Measurements from ENCODE around the gene CPNE5. TPM values are rescaled to one million over a fixed set of nuclear protein-coding genes. Genes with fewer than 3 reads are reported as not detected.

The CPNE5 gene
- total and polyA plus RNA-seq, 2 of the 4 experiments (the other 2 are of a cell fraction) = 0.07 TPM; not detected in 1

- 78% methylated on average over 6 of the region's 14 CpGs; no CpG with 5 or more reads in 1 of the 2 experiments for WGBS, 2 experiments (ENCODE audit: extremely low coverage in 2 of 2, insufficient read length in 1 of 2)
- intact Hi-C loops (cut with micrococcal nuclease) = no loop called here
Observed at GRCh38 chr6:36821581-36822335, 17.5 kb downstream of the CPNE5 start.

More at GRCh38 chr6:36821581-36822335, 17.5 kb downstream of the CPNE5 start:
- Histone ChIP-seq H3K4ac (ENCODE audit: low read depth, low read length) (no peak overlapping the region), H3K4me1 (ENCODE audit: control insufficient read depth, insufficient read depth, low read length) (peaks cover 5% of the 10 kb centered on the region), H2BK20ac (ENCODE audit: low read depth, low read length) (no peak overlapping the region), H3K27ac (ENCODE audit: insufficient read depth, low read length) (no peak overlapping the region), H3K9me3 (ENCODE audit: control insufficient read depth, insufficient read depth, low read length) (no peaks in the 10 kb centered on the region), H2AFZ (replicated peaks; ENCODE audit: low read length, poor library complexity) (peak overlapping the region; percentile 43), H3K14ac (replicated peaks; ENCODE audit: low read depth, low read length) (0 out of 2 replicates have a peak overlapping the region, but pooled peaks have one; percentile 45), H4K5ac (ENCODE audit: low read depth, low read length) (no peak overlapping the region), H4K8ac (ENCODE audit: low read depth in 2 of 2, low read length in 2 of 2) (no peak overlapping the region), H2BK120ac (ENCODE audit: low read depth, low read length) (no peak overlapping the region), H3K9ac (ENCODE audit: low read depth, low read length) (no peak overlapping the region), H3K79me1 (ENCODE audit: low read depth in 1 of 2, low read length in 2 of 2) (no peaks in the 10 kb centered on the region), H3K18ac (ENCODE audit: low read depth, low read length) (no peak overlapping the region), H4K20me1 (ENCODE audit: insufficient read depth, low read length) (no peaks in the 10 kb centered on the region), H2BK5ac (ENCODE audit: low read depth, low read length, poor library complexity, severe bottlenecking) (no peak overlapping the region), H3K4me3 (ENCODE audit: insufficient read depth, low read depth, low read length) (no peak overlapping the region), H3K23ac (ENCODE audit: low read depth, low read length) (no peak overlapping the region), H3K27me3 (ENCODE audit: control insufficient read depth, insufficient read depth, low read length) (peaks cover 3% of the 10 kb centered on the region; the same call in 1 of the 2 replicates), H4K91ac (ENCODE audit: insufficient read depth, low read depth, low read length) (no peak overlapping the region), H2BK15ac (ENCODE audit: low read depth, low read length) (no peak overlapping the region; the same call in 2 of the 3 replicates), H2AK5ac (ENCODE audit: low read depth, low read length) (peak overlapping the region; percentile 46), H3K9me1 (ENCODE audit: insufficient read depth, low read length) (peaks cover 5% of the 10 kb centered on the region; the same call in 1 of the 2 replicates), H2AK9ac (replicated peaks; ENCODE audit: low read depth, low read length, poor library complexity) (peak overlapping the region; percentile 39), H3K56ac (ENCODE audit: extremely low read depth, insufficient read depth, low read length) (no peak overlapping the region), H3K36me3 (ENCODE audit: control insufficient read depth, insufficient read depth, low read length) (no peaks in the 10 kb centered on the region), H3K4me2 (ENCODE audit: low read depth, low read length) (no peak overlapping the region)
- ChIA-PET CTCF (no interaction called here), POLR2A (ENCODE audit: unreplicated experiment) (no interaction called here)
- TF ChIP-seq POLR2A (IDR thresholded peaks at IDR 0.05; ENCODE audit: low read depth, low read length) (no peak), SMC3 (IDR thresholded peaks at IDR 0.05; ENCODE audit: low read depth, low read length) (no peak), MAFK (IDR thresholded peaks at IDR 0.05; ENCODE audit: low read depth, low read length) (no peak), RFX5 (IDR thresholded peaks at IDR 0.05; ENCODE audit: low read depth, low read length) (no peak), RCOR1 (IDR thresholded peaks at IDR 0.05; ENCODE audit: insufficient replicate concordance, low read length) (no peak), MXI1 (IDR thresholded peaks at IDR 0.05; ENCODE audit: borderline replicate concordance, low read depth, low read length) (no peak), FOS (IDR thresholded peaks at IDR 0.05; ENCODE audit: low read depth, low read length) (no peak)
- dilution Hi-C loops (cut with HindIII; ENCODE audit: low sequenced_read_pairs, unreplicated experiment) (no loop called here), in situ Hi-C loops (cut with MboI; ENCODE audit: low sequenced_read_pairs) (no loop called here)
- BruUV-seq (replicated peaks) = no TSS peak
- DNase-seq (no peak), ATAC-seq (ENCODE audit: low read depth) (no peak)
